Activated CD8-positive, alpha-beta memory T cell treated with anti-CD3 and anti-CD28 coated beads, Interleukin-2, amount 10 ng/mL, durations not matched to agents 7 days and 5 days (primary cell): ENCODE measurements around the gene SETX. TPM values are rescaled to one million over a fixed set of nuclear protein-coding genes. Genes with fewer than 3 reads are reported as not detected.
"Not testable (repeated sequence)": the region's sequence is repeated elsewhere in the genome, so short reads cannot be mapped to it uniquely, and the experiment has no call there.

Source experiments
- ATAC-seq: fragments of 150-1000 bp; cut with Tn5 transposase; one replicate; pipeline ENCODE4 v1.10.0; 2021; ENCODE audit warnings: moderate library complexity
- CTCF ChIA-PET: fragments of 350-600 bp; sonication (Branson Sonifier 250); formaldehyde crosslinking; loops from one replicate; lab custom pipeline; 2021; ENCODE audit warnings: antibody characterized with exemption; lab: Charles Lee
- DNase-seq: peaks from one replicate; pipeline ENCODE4 v3.0.0-alpha.2; 2020
- H3K27ac Mint-ChIP-seq: one replicate; pipeline ENCODE4 v1.8.0; 2021; ENCODE audit warnings: mild to moderate bottlenecking, mixed read lengths
- H3K27me3 Mint-ChIP-seq: one replicate; pipeline ENCODE4 v1.8.0; 2021; ENCODE audit warnings: mixed read lengths
- H3K36me3 Mint-ChIP-seq: one replicate; pipeline ENCODE4 v1.8.0; 2021; ENCODE audit warnings: mild to moderate bottlenecking, mixed read lengths
- H3K4me1 Mint-ChIP-seq: one replicate; pipeline ENCODE4 v1.8.0; 2021; ENCODE audit warnings: mixed read lengths
- H3K4me3 Mint-ChIP-seq: one replicate; pipeline ENCODE4 v1.8.0; 2021; ENCODE audit warnings: mild to moderate bottlenecking, moderate library complexity, mixed read lengths
- H3K9me3 Mint-ChIP-seq: one replicate; pipeline ENCODE4 v1.8.0; 2022; ENCODE audit warnings: low read depth, mixed read lengths
- total RNA-seq, 2 experiments: library from RNA; stranded (reverse); gene quantifications; one replicate each; pipeline ENCODE4 v1.2.3, GENCODE V29; 2021

The SETX gene, protein sequence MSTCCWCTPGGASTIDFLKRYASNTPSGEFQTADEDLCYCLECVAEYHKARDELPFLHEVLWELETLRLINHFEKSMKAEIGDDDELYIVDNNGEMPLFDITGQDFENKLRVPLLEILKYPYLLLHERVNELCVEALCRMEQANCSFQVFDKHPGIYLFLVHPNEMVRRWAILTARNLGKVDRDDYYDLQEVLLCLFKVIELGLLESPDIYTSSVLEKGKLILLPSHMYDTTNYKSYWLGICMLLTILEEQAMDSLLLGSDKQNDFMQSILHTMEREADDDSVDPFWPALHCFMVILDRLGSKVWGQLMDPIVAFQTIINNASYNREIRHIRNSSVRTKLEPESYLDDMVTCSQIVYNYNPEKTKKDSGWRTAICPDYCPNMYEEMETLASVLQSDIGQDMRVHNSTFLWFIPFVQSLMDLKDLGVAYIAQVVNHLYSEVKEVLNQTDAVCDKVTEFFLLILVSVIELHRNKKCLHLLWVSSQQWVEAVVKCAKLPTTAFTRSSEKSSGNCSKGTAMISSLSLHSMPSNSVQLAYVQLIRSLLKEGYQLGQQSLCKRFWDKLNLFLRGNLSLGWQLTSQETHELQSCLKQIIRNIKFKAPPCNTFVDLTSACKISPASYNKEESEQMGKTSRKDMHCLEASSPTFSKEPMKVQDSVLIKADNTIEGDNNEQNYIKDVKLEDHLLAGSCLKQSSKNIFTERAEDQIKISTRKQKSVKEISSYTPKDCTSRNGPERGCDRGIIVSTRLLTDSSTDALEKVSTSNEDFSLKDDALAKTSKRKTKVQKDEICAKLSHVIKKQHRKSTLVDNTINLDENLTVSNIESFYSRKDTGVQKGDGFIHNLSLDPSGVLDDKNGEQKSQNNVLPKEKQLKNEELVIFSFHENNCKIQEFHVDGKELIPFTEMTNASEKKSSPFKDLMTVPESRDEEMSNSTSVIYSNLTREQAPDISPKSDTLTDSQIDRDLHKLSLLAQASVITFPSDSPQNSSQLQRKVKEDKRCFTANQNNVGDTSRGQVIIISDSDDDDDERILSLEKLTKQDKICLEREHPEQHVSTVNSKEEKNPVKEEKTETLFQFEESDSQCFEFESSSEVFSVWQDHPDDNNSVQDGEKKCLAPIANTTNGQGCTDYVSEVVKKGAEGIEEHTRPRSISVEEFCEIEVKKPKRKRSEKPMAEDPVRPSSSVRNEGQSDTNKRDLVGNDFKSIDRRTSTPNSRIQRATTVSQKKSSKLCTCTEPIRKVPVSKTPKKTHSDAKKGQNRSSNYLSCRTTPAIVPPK (N-terminal part only)
- total RNA-seq = 10 to 100 TPM; 58.8 to 70.5 TPM

DNA sequence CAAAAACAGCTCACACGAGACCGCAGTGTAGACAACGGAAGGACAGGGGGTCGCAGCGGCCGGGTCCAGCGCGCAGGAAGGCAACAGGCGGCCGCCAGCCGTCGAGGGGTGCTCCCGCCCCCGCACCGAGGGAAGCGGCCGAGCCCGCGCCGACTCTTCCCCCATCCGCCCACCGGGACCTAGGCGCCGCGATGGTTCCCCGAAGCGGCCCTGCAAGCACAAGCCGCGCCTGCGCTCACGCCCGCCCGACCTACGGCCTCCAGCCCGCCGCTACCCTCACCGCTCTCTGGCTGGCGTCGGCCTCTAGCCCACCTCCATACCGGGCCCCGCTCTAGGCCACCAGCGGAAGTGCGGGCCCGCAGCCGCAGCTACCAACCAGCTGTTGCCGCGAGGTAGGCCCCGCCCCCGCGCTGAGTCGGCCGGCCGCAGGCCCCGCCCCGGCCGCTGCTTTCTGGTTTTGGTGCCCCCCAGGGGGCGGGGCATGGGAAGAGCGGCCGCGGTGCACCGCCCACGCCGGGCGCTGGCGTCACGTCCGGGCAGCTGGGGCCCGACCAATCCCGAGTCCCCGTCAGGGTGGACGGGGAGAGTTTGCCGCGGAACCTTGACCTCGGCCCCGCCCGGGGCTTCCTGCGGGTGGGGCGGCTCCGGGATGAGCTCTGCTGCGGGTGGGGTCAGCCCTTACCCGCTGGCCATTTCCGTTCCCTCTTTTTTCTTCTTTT, at the start of gene SETX:
Gene SETX (minus strand): TSS at position 350 of the 719 bp plus-strand sequence. CDS start 5,558 bp downstream, outside the sequence.
- ATAC-seq = peak; percentile 85
- CTCF ChIA-PET = interaction anchor here (0.9 to 1.4 kb wide), 4 partner anchors 11 to 790 kb away, joined by 3 to 5 read pairs (median 4); no protein-coding TSS in a partner anchor

GRCh38 chr9:132404228-132404881, 49.6 kb upstream of the SETX start:
- peaks cover 39% of the 10 kb centered on the region for H3K36me3 Mint-ChIP-seq
- H3K27ac Mint-ChIP-seq = peak overlapping the region; percentile 82
- peak; percentile 60 for DNase-seq
- CTCF ChIA-PET = interaction anchor here (0.7 to 1.8 kb wide), 4 partner anchors 9 to 145 kb away, joined by 3 to 4 read pairs (median 4); no protein-coding TSS in a partner anchor
- peak; percentile 52 for ATAC-seq
- H3K27me3 Mint-ChIP-seq = peaks cover 9% of the 10 kb centered on the region
- peak overlapping the region; percentile 88 for H3K4me3 Mint-ChIP-seq
- H3K4me1 Mint-ChIP-seq = peaks cover 46% of the 10 kb centered on the region
- no peaks in the 10 kb centered on the region for H3K9me3 Mint-ChIP-seq

More for the DNA sequence above, at the start of gene SETX:
- peak within 1 kb of the TSS; percentile 88 for H3K4me3 Mint-ChIP-seq
- H3K4me1 Mint-ChIP-seq = peaks cover 37% of the 10 kb centered on the region
- peak; percentile 96 for DNase-seq
- H3K36me3 Mint-ChIP-seq = peaks cover 35% of the 10 kb centered on the region
- no peaks in the 10 kb centered on the region for H3K27me3 Mint-ChIP-seq
- H3K27ac Mint-ChIP-seq = peak within 1 kb of the TSS; percentile 99
- H3K9me3 Mint-ChIP-seq = no peaks in the 10 kb centered on the region

- no peak for ATAC-seq
- no peak overlapping the region for H3K27ac Mint-ChIP-seq
- H3K4me1 Mint-ChIP-seq = peaks cover 40% of the 10 kb centered on the region
- no peak overlapping the region for H3K4me3 Mint-ChIP-seq
- peaks cover 53% of the 10 kb centered on the region for H3K36me3 Mint-ChIP-seq
- CTCF ChIA-PET = interaction anchor here (0.6 kb wide), 1 partner anchor 674 kb away, joined by 3 read pairs; no protein-coding TSS in a partner anchor
- no peaks in the 10 kb centered on the region for H3K27me3 Mint-ChIP-seq
- H3K9me3 Mint-ChIP-seq = no peaks in the 10 kb centered on the region
- DNase-seq = no peak
Measured at GRCh38 chr9:132401824-132402223, 47.0 kb upstream of the SETX start.

DNA sequence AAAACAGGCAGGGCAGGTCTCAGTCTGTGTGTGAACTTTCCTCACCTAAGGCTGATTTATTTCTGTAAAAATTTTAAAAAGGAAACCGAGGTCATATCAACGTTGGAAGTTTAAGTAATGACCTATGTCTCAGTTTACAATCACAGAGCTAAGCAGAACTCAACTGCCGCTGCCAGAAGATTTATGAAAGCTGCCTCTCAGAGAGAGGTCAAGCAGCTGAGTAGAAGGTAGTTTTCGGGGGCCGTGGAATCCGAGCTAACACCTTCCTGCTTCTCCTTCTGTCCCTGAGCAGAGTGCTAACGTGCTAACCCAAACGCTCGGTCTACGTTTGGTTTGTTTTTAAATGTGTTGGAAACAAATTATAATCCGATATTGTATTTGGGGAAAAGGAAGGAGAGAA, 40.8 kb upstream of the SETX start:
- DNase-seq = no peak
- Mint-ChIP-seq H3K4me1 (peaks cover 2% of the 10 kb centered on the region), H3K27me3 (no peaks in the 10 kb centered on the region), H3K4me3 (no peak overlapping the region), H3K27ac (no peak overlapping the region), H3K36me3 (peaks cover 66% of the 10 kb centered on the region), H3K9me3 (no peaks in the 10 kb centered on the region)
- CTCF ChIA-PET = interaction anchor here (1.0 kb wide), 1 partner anchor 41 kb away, joined by 3 read pairs; no protein-coding TSS in a partner anchor
- ATAC-seq = no peak

DNA sequence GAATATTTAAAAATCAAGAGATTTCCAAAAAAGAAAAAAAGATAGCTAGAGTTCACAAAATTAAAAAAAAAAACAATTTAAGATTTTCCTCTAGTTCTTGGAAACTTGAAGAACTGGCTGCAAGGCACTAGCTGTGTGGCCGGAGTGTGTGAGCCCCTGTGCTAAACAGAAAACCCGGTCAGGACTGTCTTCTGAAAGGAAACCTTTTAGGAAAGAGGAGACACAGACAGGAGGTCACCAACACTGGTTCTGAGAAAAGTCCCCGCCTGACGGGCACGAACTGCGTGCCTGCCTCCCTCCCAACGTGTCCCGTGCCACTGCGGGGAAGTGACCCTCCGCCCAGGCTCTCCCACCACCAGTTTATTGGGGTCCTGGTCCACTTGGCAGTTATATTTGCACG, 36.7 kb upstream of the SETX start:
- no peak for ATAC-seq
- Mint-ChIP-seq H3K4me1 (no peaks in the 10 kb centered on the region), H3K9me3 (no peaks in the 10 kb centered on the region), H3K27ac (no peak overlapping the region), H3K27me3 (no peaks in the 10 kb centered on the region), H3K4me3 (no peak overlapping the region), H3K36me3 (peaks cover 65% of the 10 kb centered on the region)
- CTCF ChIA-PET = no interaction called here
- DNase-seq = no peak

DNA sequence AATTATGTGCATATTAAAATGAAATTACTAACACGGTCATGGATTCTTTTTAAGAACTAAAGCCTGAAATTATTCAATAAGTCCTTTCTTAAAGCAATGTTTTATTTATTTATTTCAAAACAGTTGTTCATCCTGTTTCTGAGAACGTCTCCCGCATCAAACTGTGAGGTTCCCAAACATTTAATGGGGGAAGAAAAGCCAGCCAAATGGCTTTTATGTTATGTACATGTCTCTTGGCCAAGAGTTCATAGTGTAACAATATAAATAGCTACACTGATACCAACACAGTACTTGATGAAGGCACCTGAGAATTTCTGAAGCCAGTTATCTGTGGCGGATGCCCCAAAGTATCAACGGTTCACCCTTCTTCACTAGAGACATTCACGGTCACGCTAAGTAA, 36.2 kb upstream of the SETX start:
- CTCF ChIA-PET = no interaction called here
- H3K36me3 Mint-ChIP-seq = peaks cover 63% of the 10 kb centered on the region
- H3K27ac Mint-ChIP-seq = no peak overlapping the region
- no peak overlapping the region for H3K4me3 Mint-ChIP-seq
- no peaks in the 10 kb centered on the region for H3K27me3 Mint-ChIP-seq
- no peaks in the 10 kb centered on the region for H3K9me3 Mint-ChIP-seq
- ATAC-seq (no peak), DNase-seq (no peak)
- no peaks in the 10 kb centered on the region for H3K4me1 Mint-ChIP-seq

- peaks cover 23% of the 10 kb centered on the region for H3K4me1 Mint-ChIP-seq
- no peaks in the 10 kb centered on the region for H3K9me3 Mint-ChIP-seq
- DNase-seq (no peak), ATAC-seq (no peak)
- no peak overlapping the region for H3K27ac Mint-ChIP-seq
- CTCF ChIA-PET = no interaction called here
- H3K4me3 Mint-ChIP-seq = no peak overlapping the region
- H3K36me3 Mint-ChIP-seq = peaks cover 60% of the 10 kb centered on the region
- H3K27me3 Mint-ChIP-seq = no peaks in the 10 kb centered on the region
Measured at GRCh38 chr9:132387133-132387532, 32.3 kb upstream of the SETX start.

- no peaks in the 10 kb centered on the region for H3K9me3 Mint-ChIP-seq
- H3K4me1 Mint-ChIP-seq = peaks cover 30% of the 10 kb centered on the region
- ATAC-seq (peak; percentile 51), DNase-seq (no peak)
- H3K27ac Mint-ChIP-seq = peak overlapping the region; percentile 55
- CTCF ChIA-PET = interaction anchor here (1.1 kb wide), 1 partner anchor 34 kb away, joined by 3 read pairs; no protein-coding TSS in a partner anchor
- peaks cover 57% of the 10 kb centered on the region for H3K36me3 Mint-ChIP-seq
- no peaks in the 10 kb centered on the region for H3K27me3 Mint-ChIP-seq
- H3K4me3 Mint-ChIP-seq = no peak overlapping the region
Measured at GRCh38 chr9:132384376-132384775, 29.6 kb upstream of the SETX start.

DNA sequence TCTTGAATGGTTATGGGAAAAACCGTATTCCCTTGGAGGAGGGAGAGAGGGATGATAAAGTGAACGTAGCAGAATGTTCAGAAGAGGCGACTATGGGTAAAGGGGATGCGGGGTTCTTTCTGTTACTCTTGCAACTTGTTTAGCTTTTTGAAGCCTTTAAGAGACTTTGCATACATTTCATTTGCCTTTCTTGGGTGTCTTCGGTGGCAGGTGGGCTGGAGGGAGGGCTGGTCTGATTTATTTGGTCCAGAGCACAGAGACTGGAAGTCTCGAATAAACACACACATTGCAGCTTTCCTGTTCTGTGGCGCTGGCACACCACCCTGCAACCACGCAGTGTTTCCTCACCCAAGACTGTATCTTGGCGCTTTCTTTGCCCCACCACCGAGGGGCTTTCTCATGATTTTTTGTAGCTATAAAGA, 28.7 kb upstream of the SETX start:
- Mint-ChIP-seq H3K4me1 (peaks cover 30% of the 10 kb centered on the region), H3K27ac (peak overlapping the region; percentile 67), H3K9me3 (no peaks in the 10 kb centered on the region), H3K27me3 (no peaks in the 10 kb centered on the region), H3K36me3 (peaks cover 55% of the 10 kb centered on the region), H3K4me3 (no peak overlapping the region)
- DNase-seq (no peak), ATAC-seq (no peak)
- CTCF ChIA-PET = interaction anchor here (1.1 kb wide), 1 partner anchor 33 kb away, joined by 3 read pairs; no protein-coding TSS in a partner anchor

DNA sequence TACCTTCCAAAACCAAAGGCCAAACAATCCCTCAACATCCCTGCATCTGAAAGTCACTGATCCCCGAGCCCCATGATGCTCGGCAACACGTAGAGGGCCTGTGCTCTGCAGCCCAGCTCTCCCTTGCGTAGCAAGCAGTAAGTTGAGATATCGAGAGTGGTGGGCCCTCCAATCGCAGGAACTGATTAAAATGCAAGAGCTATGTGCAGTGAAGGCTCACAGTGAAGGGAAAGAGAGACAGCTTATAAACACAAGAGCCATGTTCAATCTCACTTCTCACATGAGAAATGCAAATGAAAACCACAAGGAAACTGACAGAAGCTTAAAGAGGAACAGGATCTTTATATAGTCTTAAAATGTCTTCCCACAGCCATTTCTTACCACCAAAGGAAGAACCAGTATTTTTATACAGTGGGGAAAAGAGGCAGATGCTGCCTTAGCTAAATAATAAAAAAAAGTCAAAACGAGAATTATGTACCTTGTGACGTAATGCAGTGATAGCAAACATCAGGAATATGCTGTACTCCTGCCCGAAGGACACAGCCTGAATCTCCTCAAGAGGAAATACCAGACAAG, 27.3 kb upstream of the SETX start:
- DNase-seq (no peak), ATAC-seq (no peak)
- Mint-ChIP-seq H3K4me1 (peaks cover 30% of the 10 kb centered on the region), H3K9me3 (no peaks in the 10 kb centered on the region), H3K27ac (peak overlapping the region; percentile 0), H3K4me3 (no peak overlapping the region), H3K27me3 (no peaks in the 10 kb centered on the region), H3K36me3 (peaks cover 45% of the 10 kb centered on the region)
- CTCF ChIA-PET = interaction anchor here (0.5 to 1.4 kb wide), 2 partner anchors 31 to 79 kb away, joined by 3 to 4 read pairs; no protein-coding TSS in a partner anchor

- Mint-ChIP-seq H3K4me1 (peaks cover 19% of the 10 kb centered on the region), H3K36me3 (peaks cover 35% of the 10 kb centered on the region)
- not testable (repeated sequence) for ATAC-seq, H3K27me3 Mint-ChIP-seq, DNase-seq, H3K9me3 Mint-ChIP-seq, H3K4me3 Mint-ChIP-seq, H3K27ac Mint-ChIP-seq
- CTCF ChIA-PET = interaction anchor here (0.8 kb wide), 1 partner anchor 10 kb away, joined by 3 read pairs; no protein-coding TSS in a partner anchor
Measured at GRCh38 chr9:132378416-132378815, 23.6 kb upstream of the SETX start.
